ENCODE results near the gene RAPGEF5.

The RAPGEF5 gene, protein sequence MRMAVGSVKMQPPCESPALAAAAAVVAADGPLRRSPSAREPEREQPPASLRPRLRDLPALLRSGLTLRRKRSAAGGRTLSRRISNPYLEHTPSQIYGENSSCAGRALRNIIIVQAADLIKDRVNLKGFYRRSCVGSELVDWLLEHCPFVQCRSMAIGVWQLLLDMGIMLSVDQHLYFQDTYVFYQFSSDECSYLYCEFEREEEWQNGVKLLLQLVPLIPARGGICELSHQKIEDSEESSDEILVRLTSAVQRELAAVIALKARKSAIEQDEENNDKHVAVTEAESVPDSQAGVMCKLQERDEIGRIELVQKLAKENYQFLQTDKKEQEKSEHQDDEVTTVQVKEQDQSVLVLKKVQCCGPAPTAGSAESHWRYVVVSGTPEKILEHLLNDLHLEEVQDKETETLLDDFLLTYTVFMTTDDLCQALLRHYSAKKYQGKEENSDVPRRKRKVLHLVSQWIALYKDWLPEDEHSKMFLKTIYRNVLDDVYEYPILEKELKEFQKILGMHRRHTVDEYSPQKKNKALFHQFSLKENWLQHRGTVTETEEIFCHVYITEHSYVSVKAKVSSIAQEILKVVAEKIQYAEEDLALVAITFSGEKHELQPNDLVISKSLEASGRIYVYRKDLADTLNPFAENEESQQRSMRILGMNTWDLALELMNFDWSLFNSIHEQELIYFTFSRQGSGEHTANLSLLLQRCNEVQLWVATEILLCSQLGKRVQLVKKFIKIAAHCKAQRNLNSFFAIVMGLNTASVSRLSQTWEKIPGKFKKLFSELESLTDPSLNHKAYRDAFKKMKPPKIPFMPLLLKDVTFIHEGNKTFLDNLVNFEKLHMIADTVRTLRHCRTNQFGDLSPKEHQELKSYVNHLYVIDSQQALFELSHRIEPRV

DNA sequence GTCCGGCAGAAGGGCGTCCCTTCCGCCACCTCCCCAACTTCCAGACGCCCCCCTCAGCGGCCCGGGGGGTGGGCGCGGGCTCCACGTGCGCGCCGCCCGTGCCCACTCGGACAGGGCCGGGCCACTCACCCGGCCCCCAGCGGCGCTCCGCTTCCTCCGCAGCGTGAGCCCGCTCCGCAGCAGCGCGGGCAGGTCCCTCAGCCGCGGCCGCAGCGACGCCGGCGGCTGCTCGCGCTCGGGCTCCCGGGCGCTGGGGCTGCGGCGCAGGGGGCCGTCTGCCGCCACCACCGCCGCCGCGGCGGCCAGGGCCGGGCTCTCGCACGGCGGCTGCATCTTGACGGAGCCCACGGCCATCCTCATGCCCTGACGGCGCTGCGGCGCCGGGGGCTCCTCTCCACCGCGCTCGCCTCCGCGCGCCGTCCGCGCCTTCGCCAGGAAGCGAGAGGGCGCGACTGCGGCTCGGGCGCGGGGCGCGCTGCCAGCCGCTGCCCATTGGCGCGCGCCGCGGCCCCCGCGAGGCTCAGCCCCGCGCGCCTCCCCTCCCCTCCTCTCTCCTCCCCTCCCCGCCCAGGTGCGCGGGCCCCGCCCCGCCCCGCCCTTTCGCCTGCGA lies at the start of gene RAPGEF5:
TSS of gene RAPGEF5 (minus strand) at position 454 of the 610 bp plus-strand sequence. CDS start at position 360, 94 bp downstream.
- Histone ChIP-seq H3K9me3 (ENCODE audit: insufficient read depth, low read length) (peaks cover 10% of the 10 kb centered on the region), H3K9ac (ENCODE audit: insufficient read length, low read depth) (peak within 1 kb of the TSS; percentile 71), H3K4me1 (ENCODE audit: insufficient read depth, insufficient read length) (peaks cover 3% of the 10 kb centered on the region), H3K27me3 (ENCODE audit: insufficient read depth, insufficient read length) (peaks cover 42% of the 10 kb centered on the region), H3K4me3 (ENCODE audit: insufficient read length, low read depth) (peak within 1 kb of the TSS; percentile 58), H3K36me3 (ENCODE audit: insufficient read depth, insufficient read length, low read length) (no peaks in the 10 kb centered on the region)
- no peak for DNase-seq (ENCODE audit: low read depth, low spot score)
- no peak for TF ChIP-seq SUZ12 (IDR thresholded peaks at IDR 0.05; ENCODE audit: extremely low read depth, insufficient read depth, insufficient read length)
- no peak for TF ChIP-seq YY1 (IDR thresholded peaks at IDR 0.05; ENCODE audit: insufficient read depth, insufficient read length)
- no peak for TF ChIP-seq ZNF274 (IDR thresholded peaks at IDR 0.05; ENCODE audit: low read depth, low read length)

DNA sequence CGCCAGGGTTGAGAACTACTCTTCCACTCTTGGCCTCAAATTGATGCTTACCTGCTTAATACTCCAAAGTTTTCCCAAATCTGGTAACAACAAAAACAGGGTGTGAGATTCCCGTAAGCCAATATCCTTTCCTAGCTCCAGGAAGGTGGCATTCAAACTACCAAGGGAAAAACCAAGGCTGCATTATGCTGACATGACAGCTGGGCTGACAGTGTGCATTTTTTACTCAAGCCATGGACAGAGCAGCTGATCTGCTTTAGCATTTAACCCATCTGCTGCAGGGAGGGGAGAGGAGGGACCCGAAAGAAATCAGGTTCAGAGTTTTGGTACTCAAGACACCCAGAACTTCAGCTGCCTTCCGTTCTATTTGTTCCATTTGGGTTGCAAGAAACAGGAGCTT lies 49.8 kb upstream of the RAPGEF5 start:
- DNase-seq (ENCODE audit: low read depth, low spot score): no peak
- Histone ChIP-seq H3K36me3 (ENCODE audit: insufficient read depth, insufficient read length, low read length) (no peaks in the 10 kb centered on the region), H3K4me1 (ENCODE audit: insufficient read depth, insufficient read length) (peaks cover 3% of the 10 kb centered on the region), H3K4me3 (ENCODE audit: insufficient read length, low read depth) (no peak overlapping the region), H3K27me3 (ENCODE audit: insufficient read depth, insufficient read length) (no peaks in the 10 kb centered on the region), H3K9ac (ENCODE audit: insufficient read length, low read depth) (no peak overlapping the region), H3K9me3 (ENCODE audit: insufficient read depth, low read length) (no peaks in the 10 kb centered on the region)
- TF ChIP-seq SUZ12 (IDR thresholded peaks at IDR 0.05; ENCODE audit: extremely low read depth, insufficient read depth, insufficient read length): no peak

DNA sequence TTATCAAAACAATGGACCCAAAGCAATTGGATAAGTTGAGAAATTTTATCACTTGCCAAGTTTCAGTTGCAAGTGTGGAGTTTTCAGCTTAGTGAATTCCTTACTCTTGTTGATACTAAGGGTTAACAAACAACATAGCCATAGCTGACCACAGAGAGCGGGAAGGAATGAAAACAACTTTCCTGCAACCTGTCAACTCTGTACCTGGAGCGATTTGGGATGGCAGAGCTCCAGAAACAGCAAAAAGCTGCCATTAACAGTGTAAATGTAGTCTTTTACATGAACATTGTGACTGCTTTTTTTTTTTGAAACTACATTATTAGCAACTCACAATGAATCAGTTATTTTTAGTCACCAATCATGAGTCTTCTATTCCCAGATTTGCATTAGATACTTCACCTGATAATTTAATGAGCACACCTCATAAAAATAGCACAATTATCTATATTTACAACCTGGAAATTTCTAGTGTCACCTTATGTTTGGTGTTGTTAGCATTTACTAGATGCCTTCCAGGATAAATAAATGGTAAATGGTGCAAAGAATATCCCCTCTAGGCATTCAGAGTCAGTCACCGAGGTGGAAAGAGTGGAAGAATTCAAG lies 47.6 kb upstream of the RAPGEF5 start:
- Histone ChIP-seq H3K9me3 (ENCODE audit: insufficient read depth, low read length) (no peaks in the 10 kb centered on the region), H3K4me1 (ENCODE audit: insufficient read depth, insufficient read length) (no peaks in the 10 kb centered on the region), H3K36me3 (ENCODE audit: insufficient read depth, insufficient read length, low read length) (no peaks in the 10 kb centered on the region), H3K9ac (ENCODE audit: insufficient read length, low read depth) (no peak overlapping the region), H3K27me3 (ENCODE audit: insufficient read depth, insufficient read length) (no peaks in the 10 kb centered on the region), H3K4me3 (ENCODE audit: insufficient read length, low read depth) (no peak overlapping the region)
- no peak for DNase-seq (ENCODE audit: low read depth, low spot score)
- TF ChIP-seq YY1 (IDR thresholded peaks at IDR 0.05; ENCODE audit: insufficient read depth, insufficient read length) (no peak), SUZ12 (IDR thresholded peaks at IDR 0.05; ENCODE audit: extremely low read depth, insufficient read depth, insufficient read length) (no peak), ZNF274 (IDR thresholded peaks at IDR 0.05; ENCODE audit: low read depth, low read length) (no peak)

DNA sequence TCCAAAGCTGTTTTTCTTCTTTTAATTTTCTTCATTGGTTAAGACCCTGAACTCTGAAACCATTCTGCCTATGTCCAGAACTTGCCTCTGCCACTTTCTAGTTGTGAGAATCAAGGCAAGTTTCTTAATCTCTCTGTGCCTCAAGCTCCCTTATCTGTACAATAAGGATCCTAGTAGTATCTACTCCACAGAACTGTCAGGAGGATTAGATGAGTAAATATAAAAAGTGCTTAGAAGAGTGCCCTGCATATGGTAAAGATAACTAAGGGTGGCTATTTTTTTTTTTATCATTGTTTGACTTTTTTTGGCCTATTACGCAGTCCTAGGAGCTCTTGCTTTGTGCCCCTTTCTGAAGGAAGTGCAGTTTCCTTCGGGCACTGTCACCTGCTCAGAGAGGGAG lies 46.4 kb upstream of the RAPGEF5 start:
- no peak for TF ChIP-seq YY1 (IDR thresholded peaks at IDR 0.05; ENCODE audit: insufficient read depth, insufficient read length)
- no peak overlapping the region for H3K4me3 ChIP-seq (ENCODE audit: insufficient read length, low read depth)
- H3K36me3 ChIP-seq (ENCODE audit: insufficient read depth, insufficient read length, low read length): no peaks in the 10 kb centered on the region
- H3K9me3 ChIP-seq (ENCODE audit: insufficient read depth, low read length): no peaks in the 10 kb centered on the region
- no peak for DNase-seq (ENCODE audit: low read depth, low spot score)
- no peaks in the 10 kb centered on the region for H3K27me3 ChIP-seq (ENCODE audit: insufficient read depth, insufficient read length)
- no peaks in the 10 kb centered on the region for H3K4me1 ChIP-seq (ENCODE audit: insufficient read depth, insufficient read length)
- H3K9ac ChIP-seq (ENCODE audit: insufficient read length, low read depth): no peak overlapping the region

DNA sequence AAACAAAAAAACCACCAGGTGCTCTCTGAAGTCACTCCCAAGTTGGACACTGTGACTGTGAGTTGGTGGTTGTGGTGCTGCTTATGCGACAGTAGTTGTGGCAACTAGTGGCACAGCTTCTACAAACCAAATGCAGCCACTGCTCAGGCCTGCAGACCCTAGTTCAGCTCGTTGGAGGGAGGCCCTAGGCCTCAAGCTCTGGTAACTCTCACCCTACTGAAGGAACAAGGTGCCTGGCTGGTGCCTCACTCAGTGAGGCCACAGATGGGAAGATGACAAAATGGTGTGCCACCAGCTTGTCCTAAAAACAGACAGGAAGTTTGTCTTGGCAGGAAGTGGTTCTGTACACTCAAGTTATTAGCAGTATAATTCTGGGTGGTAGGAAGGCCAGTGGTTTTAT lies 45.3 kb upstream of the RAPGEF5 start:
- Histone ChIP-seq H3K4me1 (ENCODE audit: insufficient read depth, insufficient read length) (no peaks in the 10 kb centered on the region), H3K9me3 (ENCODE audit: insufficient read depth, low read length) (no peaks in the 10 kb centered on the region), H3K27me3 (ENCODE audit: insufficient read depth, insufficient read length) (no peaks in the 10 kb centered on the region), H3K9ac (ENCODE audit: insufficient read length, low read depth) (no peak overlapping the region), H3K36me3 (ENCODE audit: insufficient read depth, insufficient read length, low read length) (no peaks in the 10 kb centered on the region), H3K4me3 (ENCODE audit: insufficient read length, low read depth) (no peak overlapping the region)
- TF ChIP-seq YY1 (IDR thresholded peaks at IDR 0.05; ENCODE audit: insufficient read depth, insufficient read length): no peak
- no peak for TF ChIP-seq ZNF274 (IDR thresholded peaks at IDR 0.05; ENCODE audit: low read depth, low read length)
- DNase-seq (ENCODE audit: low read depth, low spot score): no peak

DNA sequence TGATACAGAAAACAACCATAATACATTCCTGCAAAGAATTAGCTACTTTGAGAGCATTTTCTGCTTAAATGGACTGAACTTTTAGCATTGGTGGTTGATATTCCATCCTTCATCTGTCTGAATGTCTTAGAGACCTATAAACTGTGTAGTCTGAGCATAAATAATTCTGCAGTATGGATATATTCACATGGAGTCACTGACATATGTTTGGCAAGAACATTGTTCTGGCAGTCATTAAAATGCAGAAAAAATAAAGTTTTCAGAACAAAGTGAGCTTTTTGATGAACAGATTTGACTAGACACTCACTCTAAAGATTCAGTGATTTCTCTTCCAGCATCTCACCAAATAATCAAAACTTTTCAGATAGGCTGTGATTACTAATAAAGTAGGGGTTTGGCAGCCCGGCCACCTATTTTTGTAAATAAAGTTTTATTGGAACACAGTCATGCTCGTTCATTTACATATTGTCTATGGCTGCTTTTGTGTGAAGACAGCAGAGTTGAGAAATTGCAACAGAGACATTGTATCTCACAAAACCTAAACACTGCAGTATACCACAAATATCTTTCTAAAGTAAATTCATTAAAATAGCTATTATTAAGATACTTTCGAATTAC lies 44.1 kb upstream of the RAPGEF5 start:
- H3K27me3 ChIP-seq (ENCODE audit: insufficient read depth, insufficient read length): no peaks in the 10 kb centered on the region

More for the DNA sequence above, 44.1 kb upstream of the RAPGEF5 start:
- Histone ChIP-seq H3K4me1 (ENCODE audit: insufficient read depth, insufficient read length) (no peaks in the 10 kb centered on the region), H3K9me3 (ENCODE audit: insufficient read depth, low read length) (no peaks in the 10 kb centered on the region), H3K36me3 (ENCODE audit: insufficient read depth, insufficient read length, low read length) (no peaks in the 10 kb centered on the region), H3K9ac (ENCODE audit: insufficient read length, low read depth) (no peak overlapping the region), H3K4me3 (ENCODE audit: insufficient read length, low read depth) (no peak overlapping the region)
- TF ChIP-seq ZNF274 (IDR thresholded peaks at IDR 0.05; ENCODE audit: low read depth, low read length) (no peak), YY1 (IDR thresholded peaks at IDR 0.05; ENCODE audit: insufficient read depth, insufficient read length) (no peak)
- DNase-seq (ENCODE audit: low read depth, low spot score): no peak

Data from NT2/D1 (cell line).